GM18505 (cell line): Measurements from ENCODE around the gene NFIL3.
"Not testable (repeated sequence)": the region's sequence is repeated elsewhere in the genome, so short reads cannot be mapped to it uniquely, and the experiment has no call there.

ENCODE experiments used
- ATAC-seq: cut with Tn5 transposase; IDR thresholded peaks from one replicate; pipeline ENCODE4 v1.9.1; 2021; ENCODE audit not compliant: unreplicated experiment
- POLR2A ChIP-seq: IDR thresholded peaks from 4 replicates; pipeline ENCODE4 v1.6.1; 2011; ENCODE audit warnings: borderline replicate concordance; ENCODE audit not compliant: insufficient read depth, insufficient read length; ENCODE audit errors: extremely low read depth

The NFIL3 gene

DNA sequence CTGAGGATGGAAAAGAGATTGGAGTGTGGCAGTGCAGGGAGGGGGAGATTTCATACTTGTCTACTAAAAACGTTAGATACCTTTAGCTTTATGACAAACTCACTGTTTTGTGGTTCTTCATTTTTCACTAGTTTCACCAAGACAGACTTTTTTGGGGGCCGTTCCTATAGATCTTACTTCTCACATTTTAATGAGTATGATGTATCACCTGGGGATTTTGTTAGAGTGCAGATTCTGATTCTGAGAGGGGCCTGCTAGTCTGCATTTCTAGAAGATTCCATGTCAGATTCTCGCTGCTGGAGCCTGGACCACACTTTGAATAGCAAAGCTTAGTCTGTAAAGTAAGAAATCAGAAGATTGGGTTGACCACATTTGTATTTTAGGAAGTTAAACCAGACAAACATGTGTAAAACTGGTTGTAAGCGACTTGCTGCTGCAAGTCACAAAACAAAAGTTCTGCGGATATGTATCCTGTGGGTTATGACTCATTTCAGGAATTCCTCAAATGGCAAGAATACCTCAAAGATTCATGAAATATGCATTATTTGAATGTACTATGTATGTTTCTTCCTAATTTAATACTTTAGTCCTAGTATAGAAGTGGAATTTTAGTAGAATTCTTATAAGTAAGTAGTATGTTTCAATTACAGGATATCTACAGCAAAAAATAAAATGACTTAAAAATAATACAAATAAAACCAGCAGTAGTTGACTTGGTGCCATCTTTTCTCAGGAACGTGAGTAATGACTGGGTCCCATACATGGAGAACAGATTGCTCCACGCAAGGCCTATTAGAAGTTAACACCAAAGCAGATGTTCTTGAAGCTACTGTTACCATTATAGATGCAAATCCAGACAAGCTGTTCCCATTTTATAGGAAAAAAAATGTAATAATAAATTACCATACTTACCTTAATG lies 27.8 kb downstream of the NFIL3 start:
- no peak for ATAC-seq
- TF ChIP-seq POLR2A = no peak

DNA sequence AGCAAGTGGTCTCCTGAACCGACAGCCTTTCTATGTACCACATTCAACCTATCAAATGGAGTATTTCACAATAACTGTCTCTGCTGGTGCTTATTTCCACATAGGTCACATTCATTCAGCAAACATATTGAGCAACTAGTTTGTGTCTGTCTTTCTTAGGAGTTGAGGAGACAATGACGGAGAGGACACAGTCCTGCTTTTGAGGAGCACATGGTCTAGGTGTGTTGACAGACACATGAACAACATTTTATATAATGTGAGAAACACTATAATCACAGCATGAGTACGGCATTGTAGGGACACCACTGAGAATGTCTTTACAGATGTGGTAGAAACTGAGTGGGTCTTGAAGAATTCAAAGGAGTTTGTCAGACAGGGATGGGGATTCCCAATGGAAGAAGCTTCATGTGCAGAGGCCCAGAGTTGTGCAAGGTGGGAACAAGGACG lies 28.5 kb downstream of the NFIL3 start:
- no peak for TF ChIP-seq POLR2A
- ATAC-seq = no peak

DNA sequence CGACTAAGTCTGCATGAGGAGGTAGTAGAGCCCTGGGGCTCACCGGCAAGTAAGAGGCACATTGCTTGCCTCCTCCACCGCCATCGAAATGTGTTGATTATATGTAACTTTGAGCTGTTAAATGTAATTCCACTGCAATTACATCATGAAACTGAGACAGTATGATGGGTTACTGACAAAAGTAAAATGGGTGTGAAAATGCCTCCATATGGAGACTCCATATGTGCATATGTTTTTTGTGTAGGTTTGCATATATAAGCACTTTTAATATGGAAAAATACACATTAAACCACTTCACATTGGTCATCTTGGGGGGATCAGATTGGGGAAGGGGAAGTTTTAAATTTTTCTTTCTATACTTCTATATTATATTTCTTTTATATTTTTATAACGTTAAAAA lies 29.8 kb downstream of the NFIL3 start:
- no peak for ATAC-seq
- TF ChIP-seq POLR2A = no peak

DNA sequence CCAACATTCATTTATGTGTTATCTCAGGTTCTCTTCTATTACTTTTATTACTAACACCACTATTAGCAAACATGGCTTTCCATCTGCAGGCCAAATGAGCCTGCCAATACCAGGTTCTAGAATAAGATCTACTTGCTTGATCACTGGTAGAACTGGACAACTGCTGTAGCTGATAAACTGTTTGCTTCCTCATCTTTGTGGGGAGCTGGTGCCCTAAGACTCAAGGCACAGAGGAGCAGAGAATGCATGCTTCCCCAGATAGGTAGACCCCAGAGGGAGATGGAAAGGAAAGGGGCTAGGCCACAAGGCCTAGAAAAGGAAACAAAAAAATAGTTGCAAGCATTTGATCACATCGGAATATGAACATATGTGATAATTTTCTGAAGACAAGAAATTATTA lies 31.2 kb downstream of the NFIL3 start:
- no peak for TF ChIP-seq POLR2A
- ATAC-seq = no peak

DNA sequence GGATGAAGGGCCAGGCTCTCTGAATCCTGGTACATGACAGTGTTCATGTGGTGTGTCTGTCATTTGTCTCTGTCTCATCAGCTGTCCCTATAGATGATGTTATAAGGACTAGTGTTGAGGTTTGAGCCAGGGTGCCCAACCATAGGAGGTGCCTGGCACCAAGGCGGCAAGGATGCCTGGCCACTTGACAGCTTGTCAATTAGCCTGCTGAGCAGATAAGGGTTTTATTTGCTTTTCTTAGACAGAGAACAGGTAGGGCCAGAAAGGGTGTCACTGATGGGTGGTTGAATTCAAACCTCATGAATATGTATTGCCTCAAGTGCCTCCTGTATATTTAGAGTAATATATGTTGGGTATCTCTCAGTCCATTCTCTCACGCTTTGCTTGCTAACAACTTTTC lies 31.8 kb downstream of the NFIL3 start:
- ATAC-seq = no peak
- no peak for TF ChIP-seq POLR2A

DNA sequence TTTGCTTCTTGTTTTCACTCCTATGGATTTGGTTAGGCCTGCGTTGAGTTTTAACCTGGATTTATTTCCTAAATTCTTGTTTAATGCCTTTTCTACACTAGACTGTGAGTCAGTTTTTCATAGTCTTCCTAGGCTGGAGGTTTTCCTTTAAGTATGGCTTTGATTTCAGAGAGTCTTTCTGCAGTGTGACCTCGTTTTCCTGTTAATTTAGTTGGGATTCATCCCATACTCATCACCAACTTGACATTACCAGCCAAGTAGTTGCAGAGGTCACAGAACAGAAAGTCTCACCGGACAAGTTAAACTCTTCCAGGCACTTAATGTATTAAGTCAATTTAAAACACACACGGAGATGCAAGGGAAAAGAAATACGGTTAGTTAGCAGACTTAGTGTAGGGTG lies 32.2 kb downstream of the NFIL3 start:
- ATAC-seq = no peak
- TF ChIP-seq POLR2A = no peak

DNA sequence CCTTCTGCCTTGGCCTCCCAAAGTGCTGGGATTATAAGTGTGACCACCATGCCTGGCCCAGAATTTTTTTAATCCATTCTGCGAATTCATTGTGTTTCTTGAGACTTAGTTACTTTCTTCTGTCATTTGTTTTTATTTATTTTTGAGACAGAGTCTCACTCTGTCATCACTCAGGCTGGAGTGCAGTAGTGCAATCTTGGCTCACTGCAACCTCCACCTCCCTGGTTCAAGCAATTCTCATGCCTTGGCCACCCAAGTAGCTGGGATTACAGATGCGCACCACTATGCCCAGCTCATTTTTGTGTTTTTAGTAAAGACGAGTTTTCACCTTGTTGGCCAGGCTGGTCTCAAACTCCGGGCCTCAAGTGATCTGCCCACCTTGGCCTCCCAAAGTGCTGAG lies 33.9 kb downstream of the NFIL3 start:
- ATAC-seq = not testable (repeated sequence)

DNA sequence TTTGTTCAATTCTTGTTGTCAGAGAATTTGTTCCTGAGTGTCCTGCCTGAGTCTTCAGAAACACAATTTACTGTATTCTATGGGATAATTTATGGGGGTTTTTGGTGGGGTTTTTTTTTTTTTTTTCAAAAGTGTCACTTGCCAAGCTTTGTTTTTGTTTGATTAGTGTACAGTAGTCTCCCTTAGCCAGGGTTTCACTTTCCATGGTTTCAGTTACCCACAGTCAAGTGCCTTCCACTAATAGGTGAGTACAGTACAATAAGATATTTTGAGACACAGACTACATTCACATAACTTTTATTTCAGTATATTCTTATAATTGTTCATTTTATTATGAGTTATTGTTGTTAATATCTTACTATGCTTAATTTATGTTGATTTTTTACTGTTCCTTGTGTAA lies 36.9 kb downstream of the NFIL3 start:
- ATAC-seq = no peak
- TF ChIP-seq POLR2A = no peak

DNA sequence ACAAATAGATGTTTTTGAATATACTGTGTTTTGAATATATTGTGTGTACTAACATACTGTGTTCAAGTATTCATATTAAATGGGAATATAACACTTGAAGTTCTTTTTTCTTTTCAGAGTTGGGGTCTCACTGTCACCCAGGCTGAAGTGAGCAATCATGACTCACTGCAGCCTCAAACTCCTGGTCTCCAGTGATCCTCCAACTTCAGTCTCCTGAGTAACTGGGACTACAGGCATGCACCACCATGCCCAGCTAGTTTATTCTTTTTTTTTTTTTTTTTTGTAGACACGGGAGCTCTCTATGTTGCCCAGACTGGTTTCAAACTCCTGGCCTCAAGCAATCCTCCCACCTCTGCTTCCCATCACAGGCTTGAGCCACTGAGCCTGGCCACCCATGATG lies 38.7 kb downstream of the NFIL3 start:
- ATAC-seq = no peak
- no peak for TF ChIP-seq POLR2A

DNA sequence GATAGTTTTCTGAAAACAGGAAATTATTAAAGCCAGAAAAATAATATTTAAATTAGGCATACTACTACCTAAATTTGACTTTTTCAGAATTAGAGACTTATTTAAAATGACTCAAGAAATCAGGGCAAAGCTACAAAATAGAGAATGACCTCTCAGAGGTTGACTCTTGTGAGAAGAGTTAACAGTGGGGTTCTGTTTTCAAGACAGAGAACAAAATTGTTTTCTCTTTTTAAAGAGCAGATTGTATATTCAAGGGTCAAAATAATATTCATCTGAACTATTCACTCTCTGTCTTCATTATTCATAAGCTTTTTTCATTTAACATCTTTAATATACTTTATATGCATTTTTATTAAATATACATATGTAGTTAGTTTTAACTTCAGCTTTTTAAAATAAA lies 40.1 kb downstream of the NFIL3 start:
- TF ChIP-seq POLR2A = no peak

DNA sequence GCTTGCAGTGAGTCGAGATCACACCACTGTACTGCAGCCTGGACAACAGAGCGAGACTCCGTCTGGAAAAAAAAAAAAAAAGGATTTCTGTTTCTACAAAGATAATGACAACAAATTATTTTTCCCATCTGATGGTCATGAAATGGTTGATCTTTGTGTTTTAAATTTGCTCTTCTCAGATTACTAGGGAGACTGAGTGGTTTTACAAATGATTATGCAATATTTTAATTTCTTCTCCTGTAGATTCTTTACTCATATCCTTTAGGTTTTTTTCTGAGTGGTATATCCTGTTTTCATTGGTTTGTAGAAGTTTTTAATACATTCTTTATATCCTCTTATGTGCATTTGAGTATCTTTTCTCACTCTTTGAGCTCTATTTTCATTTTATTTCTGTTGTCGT lies 41.3 kb downstream of the NFIL3 start:
- no peak for ATAC-seq
- no peak for TF ChIP-seq POLR2A

More for the DNA sequence above, 40.1 kb downstream of the NFIL3 start:
- no peak for ATAC-seq

DNA sequence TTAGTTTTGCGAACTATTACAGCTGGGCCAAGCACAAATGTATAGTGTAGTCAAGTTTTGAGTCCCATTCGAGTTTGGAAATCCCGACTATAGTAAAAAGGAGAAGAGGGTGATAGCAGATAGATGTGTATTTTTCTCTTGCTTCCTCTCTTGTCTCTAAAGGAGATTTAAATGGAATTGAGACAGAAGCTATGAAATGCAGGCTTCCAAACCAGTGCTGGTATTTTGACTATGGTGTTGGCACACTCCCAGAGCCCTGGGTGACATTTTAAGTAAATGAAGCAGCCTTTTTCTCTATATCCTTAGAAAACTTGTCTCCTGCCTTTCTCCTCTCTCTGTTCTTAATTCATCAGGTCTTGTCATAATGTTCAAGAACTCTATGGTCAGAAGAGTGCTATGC lies 44.2 kb downstream of the NFIL3 start:
- TF ChIP-seq POLR2A = no peak
- no peak for ATAC-seq

DNA sequence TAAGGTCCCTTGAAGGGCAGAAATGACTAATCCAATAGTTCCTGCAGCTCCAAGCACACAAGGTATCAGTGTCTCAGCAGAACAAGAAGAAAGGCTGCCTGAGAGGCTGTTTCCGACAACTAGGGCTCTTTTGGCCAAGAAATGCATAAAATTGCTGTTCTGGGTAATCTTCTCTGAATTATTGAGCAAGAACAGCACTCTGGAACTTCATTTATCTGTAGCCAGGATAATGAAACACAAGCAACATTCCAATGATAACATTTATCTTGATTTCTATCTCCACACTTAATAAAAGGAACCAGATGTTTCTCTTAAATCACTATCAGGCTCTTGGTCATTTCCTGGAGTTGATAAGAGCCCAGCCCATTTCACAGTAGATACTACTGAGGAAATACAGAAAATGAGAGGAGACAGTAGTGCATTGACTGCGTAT lies 44.9 kb downstream of the NFIL3 start:
- TF ChIP-seq POLR2A = no peak
- ATAC-seq = no peak

DNA sequence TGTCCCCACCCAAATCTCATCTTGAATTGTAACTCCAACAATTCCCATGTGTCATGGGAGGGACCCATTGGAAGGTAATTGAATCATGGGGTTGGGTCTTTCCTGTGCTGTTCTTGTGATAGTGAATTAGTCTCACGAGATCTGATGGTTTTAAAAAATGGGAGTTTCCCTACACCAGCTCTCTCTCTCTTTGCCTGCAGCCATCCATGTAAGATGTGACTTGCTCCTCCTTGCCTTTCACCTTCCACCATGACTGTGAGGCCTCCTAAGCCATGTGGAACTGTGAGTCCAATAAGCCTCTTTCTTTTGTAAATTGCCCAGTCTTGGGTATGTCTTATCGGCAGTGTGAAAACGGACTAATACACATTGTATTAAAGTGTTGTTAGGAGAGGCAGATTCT lies 45.6 kb downstream of the NFIL3 start:
- not testable (repeated sequence) for ATAC-seq

DNA sequence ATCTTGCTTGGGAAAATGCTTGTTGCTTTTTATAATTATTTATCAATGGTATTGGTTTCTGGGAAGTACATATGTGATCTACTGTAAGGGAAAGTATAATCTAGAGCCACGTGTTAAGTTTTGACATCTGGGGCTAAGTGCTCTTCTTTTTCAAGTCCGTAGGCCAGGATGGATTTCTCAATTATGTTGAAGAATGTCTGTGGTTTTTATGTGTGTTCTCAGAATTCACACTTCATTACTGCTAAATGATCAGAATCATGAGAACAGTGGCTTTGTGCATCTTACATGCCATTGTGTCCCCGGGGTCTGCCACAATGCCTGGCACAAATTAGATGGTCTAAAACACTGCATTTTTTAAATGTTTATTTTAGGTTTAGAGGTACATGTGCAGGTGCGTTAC lies 47.4 kb downstream of the NFIL3 start:
- ATAC-seq = no peak

More for the DNA sequence above, 47.4 kb downstream of the NFIL3 start:
- no peak for TF ChIP-seq POLR2A
